ENCODE results near the gene CXCL9.
"Not testable (repeated sequence)": the region's sequence is repeated elsewhere in the genome, so short reads cannot be mapped to it uniquely, and the experiment has no call there.

CXCL9 gene

DNA sequence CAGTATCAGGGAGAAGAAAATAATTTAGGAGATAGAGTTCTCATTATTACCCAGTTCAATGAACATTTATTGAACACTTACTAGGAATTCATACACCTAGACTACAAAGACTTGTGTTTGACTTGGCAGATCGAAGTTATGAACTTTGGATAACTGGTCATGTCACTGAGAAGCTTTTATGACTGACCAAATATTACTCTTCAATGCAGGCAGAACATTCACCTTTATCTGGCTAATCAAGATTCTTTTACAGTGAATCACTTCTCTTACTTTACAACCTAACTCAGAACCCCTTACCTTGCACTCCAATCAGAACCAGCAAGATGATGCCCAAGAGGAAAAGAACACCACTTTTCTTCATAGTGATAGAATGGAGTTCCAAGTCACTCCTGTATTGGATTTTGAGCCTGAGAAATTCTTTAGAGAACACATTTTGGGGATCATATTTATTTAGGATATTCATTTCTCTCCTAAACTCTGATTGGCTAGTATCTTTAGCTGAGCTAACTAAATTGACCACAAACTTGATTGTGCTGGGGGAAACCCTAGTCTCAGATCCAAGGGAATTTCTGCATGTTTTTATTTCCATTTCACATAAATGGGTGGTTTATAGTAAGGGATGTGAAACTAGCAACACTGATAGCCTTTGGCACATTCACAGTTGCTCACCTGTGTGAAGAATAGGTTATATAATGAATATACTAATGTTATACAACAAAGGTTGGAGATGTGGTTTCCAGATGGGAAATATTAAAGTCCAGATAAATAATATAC, at the start of gene CXCL9:
Gene CXCL9 (minus strand): TSS at position 421 of the 774 bp plus-strand sequence. CDS start 60 bp downstream, at position 361.
- Mint-ChIP-seq H3K4me1 (peaks cover 3% of the 10 kb centered on the region), H3K27ac (no peak within 1 kb of the TSS), H3K4me3 (no peak within 1 kb of the TSS), H3K36me3 (no peaks in the 10 kb centered on the region), H3K27me3 (peaks cover 12% of the 10 kb centered on the region), H3K9me3 (no peaks in the 10 kb centered on the region)
- DNase-seq = no peak
- CTCF ChIA-PET = no interaction called here

- Mint-ChIP-seq H3K4me3 (no peak overlapping the region), H3K9me3 (no peaks in the 10 kb centered on the region), H3K27ac (no peak overlapping the region), H3K27me3 (no peaks in the 10 kb centered on the region), H3K36me3 (no peaks in the 10 kb centered on the region), H3K4me1 (peaks cover 29% of the 10 kb centered on the region)
- DNase-seq = no peak
- CTCF ChIA-PET = interaction anchor here (0.7 to 2.7 kb wide), 2 partner anchors 59 to 60 kb away, joined by 4 to 14 read pairs; no protein-coding TSS in a partner anchor
Observed at GRCh38 chr4:76055421-76055820, 48.1 kb upstream of the CXCL9 start.

DNA sequence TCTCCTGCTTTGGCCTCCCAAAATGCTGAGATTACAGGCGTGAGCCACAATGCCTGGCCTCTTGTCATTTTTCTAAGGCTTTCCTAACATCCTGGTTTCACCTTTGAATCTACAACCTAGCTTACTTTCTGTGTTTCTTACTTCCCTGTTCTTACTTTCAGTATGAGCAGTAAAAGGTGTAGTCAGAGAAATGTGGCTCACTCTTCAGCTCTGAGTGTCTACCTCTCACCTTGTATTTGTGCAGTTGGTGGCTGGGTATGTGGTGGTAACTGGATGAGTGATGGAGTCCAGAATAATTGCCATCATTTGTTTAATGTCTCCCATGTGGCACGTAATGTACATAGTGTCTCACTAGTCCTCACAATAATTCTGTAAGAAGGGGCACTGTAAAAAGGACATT, 47.7 kb upstream of the CXCL9 start:
- H3K27me3 Mint-ChIP-seq = no peaks in the 10 kb centered on the region
- no peak for DNase-seq
- H3K27ac Mint-ChIP-seq = no peak overlapping the region
- CTCF ChIA-PET = interaction anchor here (1.2 to 2.7 kb wide), 3 partner anchors 12 to 59 kb away, joined by 3 to 14 read pairs (median 7); no protein-coding TSS in a partner anchor
- H3K9me3 Mint-ChIP-seq = no peaks in the 10 kb centered on the region
- no peak overlapping the region for H3K4me3 Mint-ChIP-seq
- no peaks in the 10 kb centered on the region for H3K36me3 Mint-ChIP-seq
- H3K4me1 Mint-ChIP-seq = peaks cover 28% of the 10 kb centered on the region

DNA sequence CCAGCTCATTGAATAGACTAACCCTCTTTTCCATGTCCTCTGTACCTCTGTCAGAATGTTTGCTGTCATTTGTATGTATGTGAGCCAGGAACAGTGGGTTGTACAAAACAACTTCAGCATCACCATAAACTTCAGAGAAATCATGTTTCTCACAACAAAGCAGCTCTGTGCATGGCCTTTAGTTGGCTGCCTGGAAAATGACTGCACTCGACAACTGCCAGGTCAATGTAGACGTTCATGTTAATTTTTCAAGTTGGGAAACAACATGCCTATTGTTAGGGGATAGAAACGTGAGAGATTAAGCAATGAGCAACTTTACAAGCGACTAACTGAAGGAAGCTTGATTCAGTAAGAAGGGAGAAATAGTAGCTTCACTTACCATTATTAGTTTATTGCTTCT, 46.4 kb upstream of the CXCL9 start:
- Mint-ChIP-seq H3K9me3 (no peaks in the 10 kb centered on the region), H3K36me3 (no peaks in the 10 kb centered on the region), H3K4me1 (peaks cover 18% of the 10 kb centered on the region), H3K27ac (no peak overlapping the region), H3K27me3 (peaks cover 4% of the 10 kb centered on the region), H3K4me3 (no peak overlapping the region)
- no peak for DNase-seq
- CTCF ChIA-PET = interaction anchor here (1.1 to 2.7 kb wide), 4 partner anchors 13 to 57 kb away, joined by 3 to 14 read pairs (median 5); no protein-coding TSS in a partner anchor

GRCh38 chr4:76050560-76051050, 43.3 kb upstream of the CXCL9 start:
- CTCF ChIA-PET, H3K36me3 Mint-ChIP-seq, H3K27me3 Mint-ChIP-seq, H3K4me1 Mint-ChIP-seq, H3K9me3 Mint-ChIP-seq, H3K27ac Mint-ChIP-seq, H3K4me3 Mint-ChIP-seq, DNase-seq: not testable (repeated sequence)

DNA sequence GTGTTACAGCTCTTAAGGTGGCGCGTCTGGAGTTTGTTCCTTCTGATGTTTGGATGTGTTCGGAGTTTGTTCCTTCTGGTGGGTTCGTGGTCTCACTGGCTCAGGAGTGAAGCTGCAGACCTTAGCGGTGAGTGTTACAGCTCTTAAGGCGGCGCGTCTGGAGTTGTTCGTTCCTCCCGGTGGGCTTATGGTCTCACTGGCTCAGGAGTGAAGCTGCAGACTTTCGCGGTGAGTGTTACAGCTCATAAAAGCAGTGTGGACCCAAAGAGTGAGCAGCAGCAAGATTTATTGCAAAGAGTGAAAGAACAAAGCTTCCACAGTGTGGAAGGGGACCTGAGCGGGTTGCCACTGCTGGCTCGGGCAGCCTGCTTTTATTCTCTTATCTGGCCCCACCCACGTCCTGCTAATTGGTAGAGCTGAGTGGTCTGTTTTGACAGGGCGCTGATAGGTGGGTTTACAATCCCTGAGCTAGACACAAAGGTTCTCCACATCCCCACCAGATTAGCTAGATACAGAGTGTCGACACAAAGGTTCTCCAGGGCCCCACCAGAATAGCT, 42.6 kb upstream of the CXCL9 start:
- CTCF ChIA-PET, H3K4me3 Mint-ChIP-seq, DNase-seq, H3K4me1 Mint-ChIP-seq, H3K36me3 Mint-ChIP-seq, H3K27me3 Mint-ChIP-seq, H3K27ac Mint-ChIP-seq, H3K9me3 Mint-ChIP-seq: not testable (repeated sequence)

DNA sequence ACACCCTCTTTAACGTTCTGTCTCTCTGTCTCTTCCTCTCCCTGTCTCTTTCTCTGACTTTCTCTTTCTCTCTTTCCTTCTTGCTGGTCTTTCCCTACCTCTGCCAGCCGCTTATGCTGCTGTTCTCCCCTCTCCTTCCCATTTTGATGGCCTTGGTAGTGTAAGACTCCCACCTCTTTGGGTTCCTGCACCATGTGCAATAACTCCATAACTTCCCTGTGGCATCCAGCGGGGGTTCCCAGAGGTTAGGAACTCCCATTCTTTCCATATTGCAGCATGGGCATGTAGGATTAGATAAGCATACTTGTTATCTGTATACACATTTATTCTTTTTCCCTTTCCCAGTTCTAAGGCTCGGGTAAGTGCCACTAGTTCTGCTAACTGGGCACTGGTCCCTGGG, 37.4 kb upstream of the CXCL9 start:
- H3K36me3 Mint-ChIP-seq, H3K27ac Mint-ChIP-seq, H3K9me3 Mint-ChIP-seq, H3K4me3 Mint-ChIP-seq, DNase-seq, H3K4me1 Mint-ChIP-seq, CTCF ChIA-PET, H3K27me3 Mint-ChIP-seq: not testable (repeated sequence)

DNA sequence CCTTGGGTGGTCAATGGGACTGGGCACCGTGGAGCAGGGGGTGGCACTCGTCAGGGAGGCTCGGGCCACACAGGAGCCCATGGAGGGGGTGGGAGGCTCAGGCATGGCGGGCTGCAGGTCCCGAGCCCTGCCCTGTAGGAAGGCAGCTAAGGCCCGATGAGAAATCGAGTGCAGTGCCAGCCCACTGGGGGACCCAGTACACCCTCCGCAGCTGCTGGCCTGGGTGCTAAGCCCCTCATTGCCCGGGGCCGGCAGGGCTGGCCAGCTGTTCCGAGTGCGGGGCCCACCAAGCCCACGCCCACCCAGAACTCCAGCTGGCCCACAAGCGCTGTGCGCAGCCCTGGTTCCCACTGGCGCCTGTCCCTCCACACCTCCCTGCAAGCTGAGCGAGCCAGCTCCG, 36.0 kb upstream of the CXCL9 start:
- not testable (repeated sequence) for H3K9me3 Mint-ChIP-seq, H3K4me3 Mint-ChIP-seq, H3K27ac Mint-ChIP-seq

GRCh38 chr4:76042241-76042998, 35.1 kb upstream of the CXCL9 start:
- H3K9me3 Mint-ChIP-seq, H3K27ac Mint-ChIP-seq, H3K4me1 Mint-ChIP-seq, CTCF ChIA-PET, DNase-seq, H3K4me3 Mint-ChIP-seq, H3K36me3 Mint-ChIP-seq, H3K27me3 Mint-ChIP-seq: not testable (repeated sequence)

More for the DNA sequence above, 36.0 kb upstream of the CXCL9 start:
- H3K4me1 Mint-ChIP-seq, H3K36me3 Mint-ChIP-seq, H3K27me3 Mint-ChIP-seq, DNase-seq, CTCF ChIA-PET: not testable (repeated sequence)

DNA sequence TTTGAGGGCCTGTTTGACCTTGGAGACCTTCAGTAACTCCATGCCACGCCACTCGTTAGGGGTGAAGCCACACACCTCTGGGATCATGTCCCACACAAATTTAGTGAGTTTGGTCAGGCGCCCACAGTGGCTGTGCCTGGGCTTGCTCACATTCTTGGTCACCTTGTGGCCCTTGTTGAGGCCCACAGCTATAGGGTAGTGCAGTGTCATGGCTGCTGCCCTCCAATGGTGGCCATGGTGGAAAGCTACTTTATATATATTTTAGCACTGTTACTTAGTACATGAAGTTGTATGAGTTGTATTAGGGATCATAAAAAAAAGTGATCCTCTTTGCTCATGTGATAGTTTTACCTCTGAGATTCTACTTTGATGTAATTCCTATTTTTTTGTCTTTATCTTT, 29.5 kb upstream of the CXCL9 start:
- no peak for DNase-seq

GRCh38 chr4:76035799-76036380, 28.6 kb upstream of the CXCL9 start, which contains the start of gene CXCL11:
Gene CXCL11 (minus strand): TSS chr4:76036070. CDS start chr4:76035987, 83 bp downstream.
- Mint-ChIP-seq H3K4me1 (no peaks in the 10 kb centered on the region), H3K36me3 (no peaks in the 10 kb centered on the region), H3K27me3 (no peaks in the 10 kb centered on the region), H3K9me3 (no peaks in the 10 kb centered on the region), H3K27ac (no peak within 1 kb of the TSS), H3K4me3 (no peak within 1 kb of the TSS)
- no peak for DNase-seq
- CTCF ChIA-PET = no interaction called here

More for the DNA sequence above, 29.5 kb upstream of the CXCL9 start:
- Mint-ChIP-seq H3K27me3 (no peaks in the 10 kb centered on the region), H3K36me3 (no peaks in the 10 kb centered on the region), H3K4me3 (no peak overlapping the region), H3K27ac (no peak overlapping the region), H3K4me1 (no peaks in the 10 kb centered on the region), H3K9me3 (no peaks in the 10 kb centered on the region)
- CTCF ChIA-PET = interaction anchor here (1.2 to 1.3 kb wide), 2 partner anchors 36 to 40 kb away, joined by 3 to 6 read pairs; no protein-coding TSS in a partner anchor

GRCh38 chr4:76035141-76035540, 27.8 kb upstream of the CXCL9 start:
- CTCF ChIA-PET = no interaction called here
- no peak overlapping the region for H3K27ac Mint-ChIP-seq
- DNase-seq = no peak
- no peaks in the 10 kb centered on the region for H3K9me3 Mint-ChIP-seq
- no peaks in the 10 kb centered on the region for H3K27me3 Mint-ChIP-seq
- H3K4me1 Mint-ChIP-seq = no peaks in the 10 kb centered on the region
- no peaks in the 10 kb centered on the region for H3K36me3 Mint-ChIP-seq
- H3K4me3 Mint-ChIP-seq = no peak overlapping the region

DNA sequence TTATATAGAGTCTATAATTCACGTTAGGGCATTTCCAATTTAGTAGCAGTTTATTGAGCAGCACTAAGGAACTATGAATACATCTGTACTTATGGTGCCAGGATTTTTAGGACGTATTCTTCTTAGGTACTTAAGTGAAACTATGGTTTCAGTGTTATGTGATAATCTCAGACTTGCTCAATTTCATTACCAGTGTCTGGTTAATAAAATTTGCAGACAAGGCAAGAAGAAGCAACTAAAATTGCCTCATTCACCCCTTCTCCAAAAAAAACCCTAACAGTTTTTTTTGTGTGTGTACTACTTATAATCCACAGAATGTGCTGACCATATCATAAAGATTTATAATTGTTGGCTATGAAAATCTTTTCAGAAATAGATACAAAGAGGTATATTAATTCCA, 22.0 kb upstream of the CXCL9 start:
- Mint-ChIP-seq H3K4me3 (no peak overlapping the region), H3K9me3 (no peaks in the 10 kb centered on the region), H3K27ac (no peak overlapping the region), H3K36me3 (no peaks in the 10 kb centered on the region), H3K4me1 (peaks cover 10% of the 10 kb centered on the region), H3K27me3 (no peaks in the 10 kb centered on the region)
- CTCF ChIA-PET = no interaction called here
- DNase-seq = no peak

GRCh38 chr4:76028350-76028765, 21.0 kb upstream of the CXCL9 start:
- H3K4me1 Mint-ChIP-seq = peaks cover 17% of the 10 kb centered on the region

More at GRCh38 chr4:76028350-76028765, 21.0 kb upstream of the CXCL9 start:
- no peaks in the 10 kb centered on the region for H3K27me3 Mint-ChIP-seq
- no peaks in the 10 kb centered on the region for H3K9me3 Mint-ChIP-seq
- DNase-seq = no peak
- no peaks in the 10 kb centered on the region for H3K36me3 Mint-ChIP-seq
- CTCF ChIA-PET = interaction anchor here (0.9 kb wide), 1 partner anchor 33 kb away, joined by 3 read pairs; no protein-coding TSS in a partner anchor
- no peak overlapping the region for H3K4me3 Mint-ChIP-seq
- no peak overlapping the region for H3K27ac Mint-ChIP-seq

Measured in activated naive CD4-positive, alpha-beta T cell treated with anti-CD3 and anti-CD28 coated beads, Interleukin-2, amount 10 ng/mL, durations not matched to agents 7 days and 5 days (primary cell).